ENCODE results near the gene SOX6. TPM values are rescaled to one million over a fixed set of nuclear protein-coding genes. Genes with fewer than 3 reads are reported as not detected.
A peak's percentile ranks its signal among the peaks of the same experiment; 100 is the strongest.

The SOX6 gene
- polyA plus RNA-seq, 1 donor (not counting 4 experiments of a cell fraction or from before 2014, with no cell fraction given): 6.0 TPM

DNA sequence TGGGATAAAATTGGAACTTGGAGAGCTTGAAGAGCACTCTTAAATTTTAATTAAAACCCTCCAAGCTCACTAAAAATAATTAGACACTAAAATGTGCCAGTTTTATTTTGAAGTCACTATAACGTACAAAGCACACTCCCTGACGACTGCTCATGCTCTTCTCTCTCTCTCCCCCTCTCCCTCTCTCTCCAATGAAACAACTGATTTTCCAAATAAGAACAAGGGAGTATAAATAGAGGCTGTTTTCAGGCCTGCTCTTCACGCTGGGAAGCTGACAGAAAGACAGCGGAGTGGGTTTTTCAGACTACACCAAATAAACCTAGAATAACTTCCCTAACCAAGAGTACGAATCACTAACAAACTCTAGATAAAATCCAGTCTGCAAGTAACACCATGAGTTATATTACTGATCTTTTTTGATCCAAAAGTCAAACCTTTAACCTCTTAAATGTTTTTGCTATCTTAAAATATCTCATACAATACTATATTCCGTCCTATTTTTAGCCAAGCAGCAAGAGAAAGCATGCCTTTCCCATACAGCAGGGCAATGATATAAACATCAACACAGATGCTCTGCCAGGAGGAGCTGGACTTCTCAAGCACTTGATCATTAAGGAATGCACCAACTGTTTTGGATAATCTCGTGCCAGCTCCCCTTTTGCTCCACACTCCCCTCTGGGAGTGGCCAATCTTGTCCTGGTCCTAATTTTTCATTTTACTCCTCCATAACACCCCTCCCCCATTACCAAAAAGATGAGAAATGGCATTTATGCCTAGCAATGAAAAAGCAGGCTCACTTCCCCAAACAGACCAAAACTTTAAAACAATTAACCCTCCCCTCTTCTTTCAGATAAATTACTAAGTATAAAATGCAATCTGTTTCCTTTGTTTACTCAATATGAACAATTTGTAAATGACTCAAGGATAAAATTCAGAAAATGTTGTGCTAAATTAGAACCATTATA, 116.9 kb downstream of the SOX6 start:
- H3K36me3 ChIP-seq (ENCODE audit: control insufficient read depth in 2 of 2, extremely low read depth in 1 of 2, insufficient read depth in 2 of 2, low read length in 2 of 2): no peaks in the 10 kb centered on the region
- H3K9ac ChIP-seq (ENCODE audit: control insufficient read depth, extremely low read depth, insufficient read depth, low read length): no peak overlapping the region
- H3K9me3 ChIP-seq (ENCODE audit: control insufficient read depth, low read depth, low read length): no peaks in the 10 kb centered on the region
- no peaks in the 10 kb centered on the region for H4K20me1 ChIP-seq (ENCODE audit: control insufficient read depth, extremely low read depth, insufficient read depth, low read length)
- no peaks in the 10 kb centered on the region for H3K79me2 ChIP-seq (ENCODE audit: control insufficient read depth, insufficient read depth, low read length)
- peak overlapping the region; percentile 9 for H3K4me2 ChIP-seq (ENCODE audit: control insufficient read depth, extremely low read depth, insufficient read depth, low read depth, low read length)
- no peaks in the 10 kb centered on the region for H3K9me1 ChIP-seq (ENCODE audit: control insufficient read depth, extremely low read depth, insufficient read depth, low read length)
- H3K27me3 ChIP-seq (ENCODE audit: control insufficient read depth, extremely low read depth, insufficient read depth, low read length): no peaks in the 10 kb centered on the region
- no peak overlapping the region for H3K4me3 ChIP-seq (ENCODE audit: control insufficient read depth in 2 of 3, extremely low read depth in 1 of 3, insufficient read depth in 2 of 3, low read depth in 1 of 3, low read length in 3 of 3)
- no peak overlapping the region for H3K27ac ChIP-seq (ENCODE audit: control insufficient read depth, insufficient read depth, low read length)
- H3K4me1 ChIP-seq (ENCODE audit: control insufficient read depth, extremely low read depth, insufficient read depth, low read length): no peaks in the 10 kb centered on the region
- FAIRE-seq: no peak
- H2AFZ ChIP-seq (ENCODE audit: control insufficient read depth, low read length): peak overlapping the region; percentile 39
- no peak for TF ChIP-seq EZH2 (IDR thresholded peaks at IDR 0.05; ENCODE audit: low read length)
- dilution Hi-C loops (cut with MboI; ENCODE audit: extremely low pct_ligation_motif_present, low sequenced_read_pairs): no loop called here
- no peak for DNase-seq (ENCODE audit: low read depth, low spot score)

DNA sequence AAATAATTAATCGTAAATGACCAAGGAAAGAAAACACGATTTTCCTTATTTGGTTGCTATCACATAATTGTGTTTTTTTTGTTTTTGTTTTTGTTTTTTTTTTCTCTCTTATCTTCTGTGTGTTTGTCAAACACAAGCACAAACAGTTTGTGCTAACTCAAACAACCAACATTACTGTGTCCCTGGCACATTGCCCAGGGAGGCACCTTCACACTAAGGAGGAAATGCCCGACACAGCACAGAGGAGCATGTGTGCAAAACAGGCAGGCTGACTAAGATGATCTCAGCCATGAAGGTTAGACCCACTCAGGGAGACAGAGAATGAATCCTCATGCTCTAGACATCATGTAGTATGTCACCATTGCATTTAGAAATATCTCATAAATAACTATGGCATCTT, 130.1 kb downstream of the SOX6 start:
- Histone ChIP-seq H3K9ac (ENCODE audit: control insufficient read depth, extremely low read depth, insufficient read depth, low read length) (no peak overlapping the region), H3K4me2 (ENCODE audit: control insufficient read depth, extremely low read depth, insufficient read depth, low read depth, low read length) (no peak overlapping the region), H4K20me1 (ENCODE audit: control insufficient read depth, extremely low read depth, insufficient read depth, low read length) (no peaks in the 10 kb centered on the region), H3K9me3 (ENCODE audit: control insufficient read depth, low read depth, low read length) (no peaks in the 10 kb centered on the region), H3K4me1 (ENCODE audit: control insufficient read depth, extremely low read depth, insufficient read depth, low read length) (peaks cover 5% of the 10 kb centered on the region), H3K4me3 (ENCODE audit: control insufficient read depth in 2 of 3, extremely low read depth in 1 of 3, insufficient read depth in 2 of 3, low read depth in 1 of 3, low read length in 3 of 3) (no peak overlapping the region), H3K9me1 (ENCODE audit: control insufficient read depth, extremely low read depth, insufficient read depth, low read length) (no peaks in the 10 kb centered on the region), H3K27ac (ENCODE audit: control insufficient read depth, insufficient read depth, low read length) (no peak overlapping the region), H3K79me2 (ENCODE audit: control insufficient read depth, insufficient read depth, low read length) (no peaks in the 10 kb centered on the region), H3K27me3 (ENCODE audit: control insufficient read depth, extremely low read depth, insufficient read depth, low read length) (no peaks in the 10 kb centered on the region), H2AFZ (ENCODE audit: control insufficient read depth, low read length) (peak overlapping the region; percentile 49), H3K36me3 (ENCODE audit: control insufficient read depth in 2 of 2, extremely low read depth in 1 of 2, insufficient read depth in 2 of 2, low read length in 2 of 2) (no peaks in the 10 kb centered on the region)
- dilution Hi-C loops (cut with MboI; ENCODE audit: extremely low pct_ligation_motif_present, low sequenced_read_pairs): no loop called here
- FAIRE-seq (peak; percentile 89), DNase-seq (ENCODE audit: low read depth, low spot score) (peak; percentile 4)
- TF ChIP-seq EZH2 (IDR thresholded peaks at IDR 0.05; ENCODE audit: low read length): no peak
- TF ChIP-seq, protein P1, sequence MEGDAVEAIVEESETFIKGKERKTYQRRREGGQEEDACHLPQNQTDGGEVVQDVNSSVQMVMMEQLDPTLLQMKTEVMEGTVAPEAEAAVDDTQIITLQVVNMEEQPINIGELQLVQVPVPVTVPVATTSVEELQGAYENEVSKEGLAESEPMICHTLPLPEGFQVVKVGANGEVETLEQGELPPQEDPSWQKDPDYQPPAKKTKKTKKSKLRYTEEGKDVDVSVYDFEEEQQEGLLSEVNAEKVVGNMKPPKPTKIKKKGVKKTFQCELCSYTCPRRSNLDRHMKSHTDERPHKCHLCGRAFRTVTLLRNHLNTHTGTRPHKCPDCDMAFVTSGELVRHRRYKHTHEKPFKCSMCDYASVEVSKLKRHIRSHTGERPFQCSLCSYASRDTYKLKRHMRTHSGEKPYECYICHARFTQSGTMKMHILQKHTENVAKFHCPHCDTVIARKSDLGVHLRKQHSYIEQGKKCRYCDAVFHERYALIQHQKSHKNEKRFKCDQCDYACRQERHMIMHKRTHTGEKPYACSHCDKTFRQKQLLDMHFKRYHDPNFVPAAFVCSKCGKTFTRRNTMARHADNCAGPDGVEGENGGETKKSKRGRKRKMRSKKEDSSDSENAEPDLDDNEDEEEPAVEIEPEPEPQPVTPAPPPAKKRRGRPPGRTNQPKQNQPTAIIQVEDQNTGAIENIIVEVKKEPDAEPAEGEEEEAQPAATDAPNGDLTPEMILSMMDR (optimal IDR thresholded peaks at IDR 0.05 in 1 of 3, IDR thresholded peaks at IDR 0.05 in 1 of 3, conservative IDR thresholded peaks at IDR 0.05 in 1 of 3; ENCODE audit: extremely low read depth in 1 of 3, insufficient read depth in 2 of 3, low read length in 3 of 3): no peak

Measured in keratinocyte (primary cell).